Neuronal stem cell (in vitro differentiated cells): ENCODE measurements around the gene SYNE2.
A peak's percentile ranks its signal among the peaks of the same experiment; 100 is the strongest.

ENCODE experiments used
- DNase-seq: peaks from one replicate; pipeline ENCODE4 v3.0.0-alpha.2; 2013; ENCODE audit warnings: low spot score
- H2AFZ ChIP-seq: one replicate; pipeline ENCODE4 v1.6.1; 2013; ENCODE audit warnings: mild to moderate bottlenecking, low read length, inconsistent platforms
- H2AK5ac ChIP-seq: 2 replicates; pipeline ENCODE4 v1.6.1; 2013; ENCODE audit warnings: low read depth, mild to moderate bottlenecking, inconsistent platforms, low read length, moderate library complexity, mixed read lengths
- H2BK120ac ChIP-seq: 2 replicates; pipeline ENCODE4 v1.6.1; 2013; ENCODE audit warnings: low read depth, mild to moderate bottlenecking, inconsistent platforms, low read length, moderate library complexity, mixed read lengths
- H2BK12ac ChIP-seq: one replicate; pipeline ENCODE4 v1.6.1; 2013; ENCODE audit warnings: low read length, inconsistent platforms
- H2BK15ac ChIP-seq: 2 replicates; pipeline ENCODE4 v1.6.1; 2013; ENCODE audit warnings: mild to moderate bottlenecking, low read length, inconsistent platforms, mixed read lengths
- H2BK5ac ChIP-seq: one replicate; pipeline ENCODE4 v1.6.1; 2013; ENCODE audit warnings: inconsistent platforms, mild to moderate bottlenecking, low read length, moderate library complexity
- H3K14ac ChIP-seq: one replicate; pipeline ENCODE4 v1.6.1; 2013; ENCODE audit warnings: low read length, inconsistent platforms
- H3K18ac ChIP-seq: 2 replicates; pipeline ENCODE4 v1.6.1; 2013; ENCODE audit warnings: low read length, inconsistent platforms
- H3K23ac ChIP-seq: 2 replicates; pipeline ENCODE4 v1.6.1; 2013; ENCODE audit warnings: low read depth, mild to moderate bottlenecking, mixed read lengths, low read length, inconsistent platforms; ENCODE audit not compliant: poor library complexity
- H3K27ac ChIP-seq: replicated peaks from 3 replicates; pipeline ENCODE4 v1.5.1; 2013; ENCODE audit warnings: low read length, inconsistent platforms
- H3K27me3 ChIP-seq, 3 experiments: 2 replicates each; pipeline ENCODE4 v1.6.1; 2013; ENCODE audit warnings: low read length in 3 of 3, mild to moderate bottlenecking in 2 of 3, inconsistent platforms in 1 of 3, low read depth in 1 of 3, mixed read lengths in 1 of 3, moderate library complexity in 1 of 3; ENCODE audit not compliant: control insufficient read depth in 3 of 3, insufficient read depth in 3 of 3
- H3K36me3 ChIP-seq, 2 donors: replicated peaks in 1 of 2; 2 replicates each; pipeline ENCODE4 v1.6.1; 2013; ENCODE audit warnings: low read length in 2 of 2; ENCODE audit not compliant: control insufficient read depth in 2 of 2, insufficient read depth in 2 of 2
- H3K4ac ChIP-seq: 2 replicates; pipeline ENCODE4 v1.6.1; 2013; ENCODE audit warnings: inconsistent platforms, mild to moderate bottlenecking, low read length, moderate library complexity
- H3K4me1 ChIP-seq, 2 donors: 1 replicate in 1 of 2; 2 replicates in 1 of 2; pipeline ENCODE4 v1.6.1; 2013; ENCODE audit warnings: low read length in 2 of 2, low read depth in 1 of 2; ENCODE audit not compliant: control insufficient read depth in 2 of 2, insufficient read depth in 1 of 2
- H3K4me2 ChIP-seq: one replicate; pipeline ENCODE4 v1.6.1; 2013; ENCODE audit warnings: mild to moderate bottlenecking, low read length, inconsistent platforms; ENCODE audit not compliant: insufficient read depth, poor library complexity, severe bottlenecking
- H3K4me3 ChIP-seq, 2 donors: 2 replicates each; pipeline ENCODE4 v1.5.1; 2013; ENCODE audit warnings: low read length in 2 of 2, mild to moderate bottlenecking in 2 of 2, inconsistent platforms in 1 of 2, moderate library complexity in 1 of 2
- H3K79me1 ChIP-seq: one replicate; pipeline ENCODE4 v1.6.1; 2013; ENCODE audit warnings: low read depth, mild to moderate bottlenecking, inconsistent platforms, low read length, moderate library complexity
- H3K9ac ChIP-seq: one replicate; pipeline ENCODE4 v1.6.1; 2013; ENCODE audit warnings: mild to moderate bottlenecking, low read depth, low read length, inconsistent platforms; ENCODE audit not compliant: poor library complexity
- H3K9me3 ChIP-seq, 2 donors: replicated peaks in 1 of 2; 2 replicates each; pipeline versions ENCODE3 to v1.6.1; 2013; ENCODE audit warnings: low read length in 2 of 2, mild to moderate bottlenecking in 2 of 2, inconsistent platforms in 1 of 2, low read depth in 1 of 2, mixed read lengths in 1 of 2, moderate library complexity in 1 of 2; ENCODE audit not compliant: control insufficient read depth in 2 of 2, insufficient read depth in 1 of 2
- H4K8ac ChIP-seq: one replicate; pipeline ENCODE4 v1.6.1; 2013; ENCODE audit warnings: low read depth, mild to moderate bottlenecking, inconsistent platforms, low read length, moderate library complexity
- H4K91ac ChIP-seq: one replicate; pipeline ENCODE4 v1.6.1; 2013; ENCODE audit warnings: low read length, low read depth, mild to moderate bottlenecking, inconsistent platforms; ENCODE audit not compliant: poor library complexity
- WGBS, 2 donors: extraction: QIAGEN DNeasy Blood & Tissue Kit; methylation state at CpG; one replicate each; pipeline ENCODE4 v1.1.7; 2013; ENCODE audit warnings: missing lambda C conversion rate in 2 of 2, mixed read lengths in 1 of 2; ENCODE audit not compliant: insufficient read length in 2 of 2, insufficient replicate concordance in 1 of 2; ENCODE audit errors: extremely low coverage in 2 of 2; 5-methylcytosine and 5-hydroxymethylcytosine counted together

The SYNE2 gene

DNA sequence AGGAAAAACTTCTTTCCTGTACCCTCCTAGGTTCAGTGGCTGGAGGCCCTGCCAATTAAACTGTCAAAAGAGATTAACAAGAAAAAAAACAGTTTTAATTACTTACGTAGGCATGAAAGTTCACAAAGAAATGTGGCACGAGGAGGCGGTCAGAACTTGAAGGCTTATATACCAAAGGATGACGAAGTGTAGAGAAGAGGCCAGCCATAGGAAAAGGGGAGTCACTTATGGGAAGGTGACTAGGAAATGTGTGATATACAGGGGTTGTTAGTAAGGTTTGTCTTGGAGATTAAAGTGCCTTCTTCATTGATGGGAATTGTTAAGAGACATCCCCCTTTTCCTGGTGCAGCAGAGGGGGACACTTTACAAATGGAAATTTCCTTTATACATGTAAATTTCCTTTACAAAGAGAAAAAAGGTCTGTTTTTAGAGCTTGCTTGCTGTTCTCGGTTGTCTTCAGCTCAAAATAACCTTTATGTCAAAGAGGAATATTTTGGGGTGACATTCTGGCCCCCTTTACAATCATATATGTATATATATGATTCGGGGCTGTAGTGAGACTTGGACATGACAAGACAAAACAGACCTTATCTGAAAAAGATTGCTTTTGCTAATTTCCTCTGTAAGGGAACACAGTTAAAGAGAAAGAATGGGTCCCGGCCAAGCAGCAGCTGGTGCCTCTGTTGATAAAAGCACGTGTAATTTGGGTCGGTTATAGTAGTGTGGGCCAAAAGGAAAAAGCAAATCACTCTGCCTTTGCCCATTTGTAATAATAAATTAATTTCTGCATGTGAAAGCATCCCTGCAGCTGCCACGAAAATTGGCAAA is 38.6 kb downstream of the SYNE2 start:
- Histone ChIP-seq H3K4ac (no peak overlapping the region), H3K27ac (no peak overlapping the region), H3K27me3 (no peaks in the 10 kb centered on the region), H4K91ac (no peak overlapping the region), H3K23ac (no peak overlapping the region), H3K4me2 (no peak overlapping the region), H4K8ac (no peak overlapping the region), H3K4me3 (no peak overlapping the region), H2BK120ac (no peak overlapping the region), H3K9ac (no peak overlapping the region), H3K4me1 (peaks cover 12 to 14% of the 10 kb centered on the region in 2 donors), H3K14ac (no peak overlapping the region), H2AFZ (peak overlapping the region; percentile 6), H2BK15ac (no peak overlapping the region), H3K18ac (no peak overlapping the region), H2AK5ac (no peak overlapping the region), H3K36me3 (peaks cover 0 to 10% of the 10 kb centered on the region in 2 donors), H3K79me1 (no peaks in the 10 kb centered on the region), H3K9me3 (no peaks in the 10 kb centered on the region), H2BK12ac (no peak overlapping the region), H2BK5ac (no peak overlapping the region)
- no peak for DNase-seq
- WGBS, 2 donors, result no CpG with 5 or more reads among the region's 10 CpGs

- no peaks in the 10 kb centered on the region for H3K27me3 ChIP-seq
- no peak overlapping the region for H4K91ac ChIP-seq
- H3K36me3 ChIP-seq, result peaks cover 0 to 10% of the 10 kb centered on the region in 2 donors
- H3K23ac ChIP-seq, result no peak overlapping the region
- H3K4ac ChIP-seq, result no peak overlapping the region
- H3K14ac ChIP-seq, result no peak overlapping the region
- no peak overlapping the region for H3K4me3 ChIP-seq
- no peak overlapping the region for H2BK15ac ChIP-seq
- peak overlapping the region; percentile 9 for H2AFZ ChIP-seq
- no peak for DNase-seq
- no peak overlapping the region for H2BK5ac ChIP-seq
- H4K8ac ChIP-seq, result no peak overlapping the region
- H2BK12ac ChIP-seq, result no peak overlapping the region
- H2BK120ac ChIP-seq, result no peak overlapping the region
- H3K27ac ChIP-seq, result no peak overlapping the region
- H3K9ac ChIP-seq, result no peak overlapping the region
- H3K9me3 ChIP-seq, result no peaks in the 10 kb centered on the region
- H3K4me1 ChIP-seq, result peaks cover 12 to 14% of the 10 kb centered on the region in 2 donors
- H3K4me2 ChIP-seq, result no peak overlapping the region
- no CpG with 5 or more reads among the region's 2 CpGs for WGBS, 2 donors
- no peak overlapping the region for H3K18ac ChIP-seq
- no peaks in the 10 kb centered on the region for H3K79me1 ChIP-seq
- H2AK5ac ChIP-seq, result no peak overlapping the region
Measured at GRCh38 chr14:63892265-63892664, 39.5 kb downstream of the SYNE2 start.

DNA sequence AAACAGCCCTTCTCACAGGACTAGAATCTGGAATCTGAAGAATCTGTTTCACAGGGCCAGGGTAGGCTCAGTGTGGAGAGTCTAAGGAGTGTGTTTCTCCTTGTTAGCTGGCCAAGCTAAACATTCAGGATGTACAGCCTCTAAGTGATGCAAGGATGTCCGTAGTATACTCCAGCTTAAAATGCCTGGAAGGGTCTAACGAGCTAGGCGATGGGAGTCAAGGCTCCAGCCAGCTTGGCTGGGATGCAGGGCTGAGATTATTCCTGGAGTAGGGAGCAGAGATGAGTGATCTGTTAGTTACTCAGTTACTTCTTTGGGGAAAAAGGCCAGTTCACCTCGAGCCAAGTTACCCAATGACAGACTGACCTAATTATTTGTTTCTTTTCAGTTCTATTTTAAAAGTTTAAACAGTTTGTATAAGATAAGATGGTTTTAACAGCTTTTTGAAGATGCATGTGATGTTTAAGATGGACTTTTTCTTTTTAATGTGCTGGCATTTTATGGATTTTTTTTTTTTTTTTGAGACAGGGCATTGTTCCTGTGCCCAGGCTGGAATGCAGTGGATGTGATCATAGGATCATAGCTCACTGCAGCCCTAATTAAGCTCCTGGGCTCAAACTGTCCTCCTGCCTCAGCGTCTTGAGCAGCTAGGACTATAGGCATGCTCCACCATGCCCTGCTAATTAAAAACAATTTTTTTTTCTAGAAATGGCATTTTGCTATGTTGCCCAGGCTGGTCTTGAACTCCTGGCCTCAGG is 41.1 kb downstream of the SYNE2 start:
- H2BK15ac ChIP-seq, result no peak overlapping the region
- H3K23ac ChIP-seq, result no peak overlapping the region
- H3K9me3 ChIP-seq, result no peaks in the 10 kb centered on the region
- no peak overlapping the region for H4K8ac ChIP-seq
- H2AK5ac ChIP-seq, result no peak overlapping the region
- no peak overlapping the region for H2BK120ac ChIP-seq
- no peaks in the 10 kb centered on the region for H3K27me3 ChIP-seq
- H3K79me1 ChIP-seq, result no peaks in the 10 kb centered on the region
- no peak overlapping the region for H2BK5ac ChIP-seq
- H3K4me2 ChIP-seq, result no peak overlapping the region
- H3K36me3 ChIP-seq, result no peaks in the 10 kb centered on the region
- no CpG with 5 or more reads among the region's 5 CpGs for WGBS, 2 donors
- peak overlapping the region; percentile 40 for H3K27ac ChIP-seq
- H3K18ac ChIP-seq, result no peak overlapping the region
- no peak overlapping the region for H3K9ac ChIP-seq
- no peak overlapping the region for H3K4me3 ChIP-seq
- no peak overlapping the region for H2AFZ ChIP-seq
- H3K4ac ChIP-seq, result no peak overlapping the region
- no peak overlapping the region for H4K91ac ChIP-seq
- no peak for DNase-seq
- H2BK12ac ChIP-seq, result no peak overlapping the region
- H3K14ac ChIP-seq, result no peak overlapping the region
- H3K4me1 ChIP-seq, result peaks cover 18 to 19% of the 10 kb centered on the region in 2 donors

DNA sequence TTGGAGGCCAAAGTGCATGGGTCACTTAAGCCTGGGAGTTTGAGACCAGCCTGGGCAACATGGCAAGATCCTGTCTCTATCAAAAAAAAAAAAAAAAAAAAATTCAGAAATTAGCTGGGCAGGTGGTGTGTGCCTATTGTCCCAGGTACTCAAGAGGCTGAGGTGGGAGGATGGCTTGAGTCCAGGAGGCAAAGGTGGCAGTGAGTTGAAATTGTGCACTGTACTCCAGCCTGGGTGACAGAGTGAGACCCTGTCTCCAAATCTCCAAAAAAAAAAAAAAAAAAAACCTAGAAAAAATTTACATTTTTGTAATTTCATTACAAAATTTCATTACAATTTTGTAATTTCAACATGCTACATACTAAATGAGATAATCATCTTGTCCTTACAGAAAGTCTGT is 42.7 kb downstream of the SYNE2 start:
- Histone ChIP-seq H2BK12ac (no peak overlapping the region), H3K4ac (no peak overlapping the region), H3K79me1 (peaks cover 2% of the 10 kb centered on the region), H3K9ac (no peak overlapping the region), H2AK5ac (no peak overlapping the region), H3K27ac (no peak overlapping the region), H3K4me1 (peaks cover 15 to 19% of the 10 kb centered on the region in 2 donors), H4K8ac (no peak overlapping the region), H3K23ac (no peak overlapping the region), H2BK5ac (no peak overlapping the region), H3K36me3 (no peaks in the 10 kb centered on the region), H3K4me3 (no peak overlapping the region), H3K14ac (no peak overlapping the region), H3K4me2 (no peak overlapping the region), H3K27me3 (no peaks in the 10 kb centered on the region), H2BK120ac (no peak overlapping the region), H2AFZ (no peak overlapping the region), H3K18ac (no peak overlapping the region), H4K91ac (no peak overlapping the region), H2BK15ac (no peak overlapping the region), H3K9me3 (no peaks in the 10 kb centered on the region)
- DNase-seq, result no peak
